Body of pancreas (tissue), 4 donors: ENCODE results near the gene KANSL1L.

Experiments used
- POLR2A ChIP-seq, 3 donors: fragments of 450-650 bp; IDR thresholded peaks; one replicate each; pipeline ENCODE4 v1.6.1; 2016; ENCODE audit warnings: antibody characterized with exemption in 3 of 3, mild to moderate bottlenecking in 2 of 3
- TF ChIP-seq, protein P1 (sequence below), 7 experiments: fragments of 450-650 bp in 4 of 7; fragments of 200-600 bp in 3 of 7; sonication (generic) in 3 of 7; IDR thresholded peaks; one replicate each; pipeline ENCODE4 v1.5.1; 2016 to 2019; ENCODE audit warnings: antibody characterized with exemption in 7 of 7

DNA sequence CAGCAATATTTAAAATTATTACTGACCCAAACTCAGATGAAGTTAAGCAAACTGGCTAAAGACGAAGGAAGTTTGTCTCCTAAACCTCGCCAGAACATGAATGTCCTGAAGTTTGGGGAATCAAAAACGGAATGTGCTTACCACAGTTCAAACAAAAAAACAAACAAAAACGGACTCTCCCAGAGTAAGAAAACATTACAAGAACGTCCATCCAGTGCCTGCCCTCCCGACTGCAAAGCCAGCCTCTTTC, 1.1 kb downstream of the KANSL1L start:
- TF ChIP-seq, protein P1, sequence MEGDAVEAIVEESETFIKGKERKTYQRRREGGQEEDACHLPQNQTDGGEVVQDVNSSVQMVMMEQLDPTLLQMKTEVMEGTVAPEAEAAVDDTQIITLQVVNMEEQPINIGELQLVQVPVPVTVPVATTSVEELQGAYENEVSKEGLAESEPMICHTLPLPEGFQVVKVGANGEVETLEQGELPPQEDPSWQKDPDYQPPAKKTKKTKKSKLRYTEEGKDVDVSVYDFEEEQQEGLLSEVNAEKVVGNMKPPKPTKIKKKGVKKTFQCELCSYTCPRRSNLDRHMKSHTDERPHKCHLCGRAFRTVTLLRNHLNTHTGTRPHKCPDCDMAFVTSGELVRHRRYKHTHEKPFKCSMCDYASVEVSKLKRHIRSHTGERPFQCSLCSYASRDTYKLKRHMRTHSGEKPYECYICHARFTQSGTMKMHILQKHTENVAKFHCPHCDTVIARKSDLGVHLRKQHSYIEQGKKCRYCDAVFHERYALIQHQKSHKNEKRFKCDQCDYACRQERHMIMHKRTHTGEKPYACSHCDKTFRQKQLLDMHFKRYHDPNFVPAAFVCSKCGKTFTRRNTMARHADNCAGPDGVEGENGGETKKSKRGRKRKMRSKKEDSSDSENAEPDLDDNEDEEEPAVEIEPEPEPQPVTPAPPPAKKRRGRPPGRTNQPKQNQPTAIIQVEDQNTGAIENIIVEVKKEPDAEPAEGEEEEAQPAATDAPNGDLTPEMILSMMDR (IDR thresholded peaks at IDR 0.05) = no peak
- TF ChIP-seq POLR2A (IDR thresholded peaks at IDR 0.05) = no peak
